Coronary artery (tissue), 2 donors: ENCODE measurements around the gene TERB2.
"Not testable (repeated sequence)": the region's sequence is repeated elsewhere in the genome, so short reads cannot be mapped to it uniquely, and the experiment has no call there.

Source experiments
- DNase-seq: peaks from one replicate; pipeline ENCODE4 v3.0.0-alpha.2; 2017; ENCODE audit warnings: low spot score
- H3K27ac ChIP-seq, 2 donors: fragments of 200-600 bp; sonication (generic); one replicate each; pipeline ENCODE4 v1.5.1; 2016 to 2019
- H3K4me3 ChIP-seq: fragments of 200-600 bp; sonication (generic); 2 replicates; pipeline ENCODE4 v1.5.1; 2016; ENCODE audit warnings: mild to moderate bottlenecking, moderate library complexity
- CTCF ChIP-seq: fragments of 200-600 bp; sonication (generic); IDR thresholded peaks from one replicate; pipeline ENCODE4 v1.5.1; 2019; ENCODE audit warnings: antibody characterized with exemption

The TERB2 gene

GRCh38 chr15:44971036-44971435, 14.5 kb downstream of the TERB2 start:
- DNase-seq: no peak
- TF ChIP-seq CTCF: no peak
- no peak overlapping the region for H3K4me3 ChIP-seq

GRCh38 chr15:44976183-44976582, 19.7 kb downstream of the TERB2 start:
- not testable (repeated sequence) for H3K4me3 ChIP-seq, H3K27ac ChIP-seq, DNase-seq

More at GRCh38 chr15:44971036-44971435, 14.5 kb downstream of the TERB2 start:
- H3K27ac ChIP-seq: no peak overlapping the region

- not testable (repeated sequence) for DNase-seq, H3K27ac ChIP-seq, H3K4me3 ChIP-seq
Measured at GRCh38 chr15:44977781-44978180, 21.3 kb downstream of the TERB2 start.

GRCh38 chr15:44979617-44980339, 23.3 kb downstream of the TERB2 start:
- DNase-seq: not testable (repeated sequence)

GRCh38 chr15:44984144-44984543, 27.7 kb downstream of the TERB2 start:
- H3K27ac ChIP-seq, H3K4me3 ChIP-seq, DNase-seq: not testable (repeated sequence)

More at GRCh38 chr15:44979617-44980339, 23.3 kb downstream of the TERB2 start:
- not testable (repeated sequence) for H3K27ac ChIP-seq, H3K4me3 ChIP-seq

- H3K27ac ChIP-seq, DNase-seq: not testable (repeated sequence)
Measured at GRCh38 chr15:44986346-44987055, 30.0 kb downstream of the TERB2 start.

GRCh38 chr15:44987711-44988110, 31.2 kb downstream of the TERB2 start:
- not testable (repeated sequence) for H3K27ac ChIP-seq, DNase-seq, H3K4me3 ChIP-seq

More at GRCh38 chr15:44986346-44987055, 30.0 kb downstream of the TERB2 start:
- H3K4me3 ChIP-seq: not testable (repeated sequence)

GRCh38 chr15:44988184-44988869, 31.8 kb downstream of the TERB2 start:
- DNase-seq, H3K27ac ChIP-seq, H3K4me3 ChIP-seq: not testable (repeated sequence)

- not testable (repeated sequence) for DNase-seq
Measured at GRCh38 chr15:44988870-44989219, 32.4 kb downstream of the TERB2 start.

GRCh38 chr15:44997632-44998031, 41.1 kb downstream of the TERB2 start:
- H3K4me3 ChIP-seq, H3K27ac ChIP-seq, DNase-seq: not testable (repeated sequence)

More at GRCh38 chr15:44988870-44989219, 32.4 kb downstream of the TERB2 start:
- H3K4me3 ChIP-seq, H3K27ac ChIP-seq: not testable (repeated sequence)

GRCh38 chr15:44999105-44999504, 42.6 kb downstream of the TERB2 start:
- no peak overlapping the region for H3K4me3 ChIP-seq
- H3K27ac ChIP-seq: no peak overlapping the region
- DNase-seq: no peak
- no peak for TF ChIP-seq CTCF

- H3K4me3 ChIP-seq, H3K27ac ChIP-seq, DNase-seq: not testable (repeated sequence)
Measured at GRCh38 chr15:45001180-45001579, 44.7 kb downstream of the TERB2 start.

GRCh38 chr15:45003731-45004410, 47.4 kb downstream of the TERB2 start:
- H3K27ac ChIP-seq, DNase-seq, H3K4me3 ChIP-seq: not testable (repeated sequence)

- H3K4me3 ChIP-seq, DNase-seq, H3K27ac ChIP-seq: not testable (repeated sequence)
Measured at GRCh38 chr15:45004590-45005175, 48.2 kb downstream of the TERB2 start.
